A673 (cell line): Measurements from ENCODE around the gene MAT2A. TPM values are rescaled to one million over a fixed set of nuclear protein-coding genes. Genes with fewer than 3 reads are reported as not detected.

Source experiments
- BruUV-seq: library from RNA; stranded (reverse); fragments of 400-500 nt; replicated peaks from 2 replicates; lab custom pipeline; 2021; lab: Mats Ljungman, UMichigan
- CTCF ChIA-PET: fragments of 300-600 bp; sonication (Branson Sonifier 250); formaldehyde crosslinking; loops from one replicate; lab custom pipeline; 2022; ENCODE audit warnings: antibody characterized with exemption; lab: Charles Lee
- POLR2A ChIA-PET: fragments of 300-600 bp; sonication (Branson Sonifier 250); formaldehyde crosslinking; loops from one replicate; lab custom pipeline; 2022; ENCODE audit warnings: antibody characterized with exemption; ENCODE audit not compliant: low non-redundant PET; lab: Charles Lee
- DNase-seq: peaks from one replicate; pipeline ENCODE4 v3.0.0-alpha.2; 2015; ENCODE audit warnings: low spot score
- H3K27ac ChIP-seq: fragments of 200-600 bp; sonication (generic); 2 replicates; pipeline ENCODE4 v1.5.1; 2016; ENCODE audit warnings: mixed run types, low read depth, mild to moderate bottlenecking, mixed read lengths, antibody characterized with exemption, low read length; ENCODE audit not compliant: poor library complexity, severe bottlenecking
- H3K27me3 ChIP-seq: fragments of 200-600 bp; sonication (generic); replicated peaks from 2 replicates; pipeline ENCODE4 v1.6.1; 2017; ENCODE audit warnings: mixed run types, low read depth, mild to moderate bottlenecking, mixed read lengths, antibody characterized with exemption, low read length; ENCODE audit not compliant: insufficient read depth, poor library complexity
- H3K36me3 ChIP-seq: fragments of 200-600 bp; sonication (generic); 2 replicates; pipeline ENCODE4 v1.6.1; 2016; ENCODE audit warnings: mixed run types, mild to moderate bottlenecking, mixed read lengths, antibody characterized with exemption, low read length; ENCODE audit not compliant: insufficient read depth, poor library complexity, severe bottlenecking
- H3K4me1 ChIP-seq: fragments of 200-600 bp; sonication (generic); 2 replicates; pipeline ENCODE4 v1.6.1; 2017; ENCODE audit warnings: mixed run types, mild to moderate bottlenecking, mixed read lengths, antibody characterized with exemption, low read length; ENCODE audit not compliant: insufficient read depth, poor library complexity, severe bottlenecking
- H3K4me3 ChIP-seq: fragments of 200-600 bp; sonication (generic); 2 replicates; pipeline ENCODE4 v1.5.1; 2016; ENCODE audit warnings: low read depth, mixed run types, mild to moderate bottlenecking, mixed read lengths, low read length; ENCODE audit not compliant: poor library complexity, severe bottlenecking
- H3K9me3 ChIP-seq: fragments of 200-600 bp; sonication (generic); 2 replicates; pipeline ENCODE4 v1.6.1; 2016; ENCODE audit warnings: mixed run types, low read depth, mild to moderate bottlenecking, mixed read lengths, antibody characterized with exemption, low read length; ENCODE audit not compliant: poor library complexity, severe bottlenecking
- EZH2 ChIP-seq: fragments of 200-600 bp; sonication (generic); IDR thresholded peaks from 2 replicates; pipeline ENCODE4 v1.6.1; 2017; ENCODE audit warnings: borderline replicate concordance, low read depth, mild to moderate bottlenecking, mixed read lengths, antibody characterized with exemption, low read length; ENCODE audit not compliant: poor library complexity, severe bottlenecking
- intact Hi-C: fragments of 100-400 bp; cut with micrococcal nuclease; formaldehyde crosslinking; loops from one replicate; pipeline ENCODE4 v1.10.0; 2022; ENCODE audit not compliant: unreplicated experiment
- total RNA-seq: library from RNA; stranded (reverse); gene quantifications from 2 replicates; pipeline ENCODE4 v1.2.3, GENCODE V29; 2021
- TF ChIP-seq, protein P1 (sequence below): fragments of 300-800, 200-600 bp; sonication (generic); conservative IDR thresholded peaks from 2 replicates; pipeline ENCODE4 v1.5.1; 2017; ENCODE audit warnings: low read depth, mild to moderate bottlenecking, antibody characterized with exemption, low read length, moderate library complexity, mixed read lengths

Gene MAT2A
- total RNA-seq, 1 experiment from 2014 or later: 408 TPM

DNA sequence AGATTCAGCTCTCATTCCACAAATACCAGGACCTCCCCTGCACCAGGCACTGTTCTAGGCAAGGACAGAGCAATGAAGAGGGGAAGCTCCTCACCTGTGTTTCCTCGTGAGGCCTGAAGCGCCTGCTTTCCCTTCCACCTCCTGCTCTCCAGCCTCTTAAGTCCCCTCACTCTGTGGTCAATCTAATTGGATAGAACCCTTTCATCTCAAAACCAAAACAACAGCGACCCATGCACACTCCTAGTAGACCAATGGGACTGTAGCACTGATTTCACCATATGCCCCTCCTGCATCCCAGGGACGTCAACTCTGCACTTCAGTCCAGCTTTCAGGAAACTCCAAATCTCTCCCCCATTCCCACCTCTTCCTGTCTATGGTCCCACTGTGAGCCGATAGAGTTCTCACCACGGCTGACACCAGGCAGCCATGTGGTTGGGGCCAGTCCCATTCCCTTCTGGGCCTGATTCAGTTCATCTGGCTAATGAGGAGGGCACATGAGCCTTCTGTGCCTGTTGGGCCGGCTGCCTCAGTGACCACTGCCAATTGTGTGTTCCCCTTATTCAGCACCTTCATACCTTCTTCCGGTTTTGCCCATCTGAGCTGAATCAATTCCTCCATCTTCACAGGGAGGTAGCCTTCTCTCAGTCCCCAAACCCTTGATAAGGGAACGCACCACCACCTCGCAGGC lies 33.3 kb upstream of the MAT2A start:
- TF ChIP-seq, protein P1, sequence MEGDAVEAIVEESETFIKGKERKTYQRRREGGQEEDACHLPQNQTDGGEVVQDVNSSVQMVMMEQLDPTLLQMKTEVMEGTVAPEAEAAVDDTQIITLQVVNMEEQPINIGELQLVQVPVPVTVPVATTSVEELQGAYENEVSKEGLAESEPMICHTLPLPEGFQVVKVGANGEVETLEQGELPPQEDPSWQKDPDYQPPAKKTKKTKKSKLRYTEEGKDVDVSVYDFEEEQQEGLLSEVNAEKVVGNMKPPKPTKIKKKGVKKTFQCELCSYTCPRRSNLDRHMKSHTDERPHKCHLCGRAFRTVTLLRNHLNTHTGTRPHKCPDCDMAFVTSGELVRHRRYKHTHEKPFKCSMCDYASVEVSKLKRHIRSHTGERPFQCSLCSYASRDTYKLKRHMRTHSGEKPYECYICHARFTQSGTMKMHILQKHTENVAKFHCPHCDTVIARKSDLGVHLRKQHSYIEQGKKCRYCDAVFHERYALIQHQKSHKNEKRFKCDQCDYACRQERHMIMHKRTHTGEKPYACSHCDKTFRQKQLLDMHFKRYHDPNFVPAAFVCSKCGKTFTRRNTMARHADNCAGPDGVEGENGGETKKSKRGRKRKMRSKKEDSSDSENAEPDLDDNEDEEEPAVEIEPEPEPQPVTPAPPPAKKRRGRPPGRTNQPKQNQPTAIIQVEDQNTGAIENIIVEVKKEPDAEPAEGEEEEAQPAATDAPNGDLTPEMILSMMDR: no peak
- TF ChIP-seq EZH2: no peak
- ChIA-PET CTCF (no interaction called here), POLR2A (no interaction called here)
- peaks cover 6% of the 10 kb centered on the region for H3K4me1 ChIP-seq
- BruUV-seq: no TSS peak
- H3K36me3 ChIP-seq: no peaks in the 10 kb centered on the region
- no peaks in the 10 kb centered on the region for H3K27me3 ChIP-seq
- no peak for DNase-seq
- H3K4me3 ChIP-seq: no peak overlapping the region
- no peaks in the 10 kb centered on the region for H3K9me3 ChIP-seq
- H3K27ac ChIP-seq: no peak overlapping the region
- intact Hi-C loops: no loop called here

DNA sequence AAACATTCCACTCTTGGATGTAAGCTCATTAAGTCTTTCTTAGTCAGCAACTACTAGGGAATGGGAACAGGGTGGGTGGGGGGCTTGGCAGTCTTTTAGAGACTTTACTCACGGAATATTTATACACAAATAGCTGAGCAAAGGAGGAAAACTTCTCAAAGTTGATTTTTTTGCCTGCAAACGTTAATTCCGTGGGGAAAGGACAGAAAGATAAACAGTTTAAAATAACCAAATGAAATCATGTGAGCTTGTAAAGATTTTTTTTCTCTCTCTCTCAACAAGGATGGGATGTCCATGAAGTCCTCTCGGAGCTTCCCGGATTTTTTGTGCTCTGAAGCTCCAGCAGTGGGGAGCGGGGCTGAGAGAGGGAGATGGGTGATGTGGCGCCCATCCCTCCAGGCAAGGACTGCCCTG lies 32.2 kb upstream of the MAT2A start:
- CTCF ChIA-PET: no interaction called here
- H3K4me3 ChIP-seq: no peak overlapping the region
- H3K4me1 ChIP-seq: peaks cover 6% of the 10 kb centered on the region
- BruUV-seq: no TSS peak
- intact Hi-C loops: no loop called here
- no peaks in the 10 kb centered on the region for H3K36me3 ChIP-seq
- no peak overlapping the region for H3K27ac ChIP-seq
- TF ChIP-seq EZH2: no peak
- TF ChIP-seq, protein P1: no peak
- no peaks in the 10 kb centered on the region for H3K9me3 ChIP-seq
- DNase-seq: no peak
- POLR2A ChIA-PET: no interaction called here
- H3K27me3 ChIP-seq: no peaks in the 10 kb centered on the region

- intact Hi-C loops: no loop called here
- no peaks in the 10 kb centered on the region for H3K27me3 ChIP-seq
- TF ChIP-seq EZH2: no peak
- TF ChIP-seq, protein P1: no peak
- H3K36me3 ChIP-seq: no peaks in the 10 kb centered on the region
- H3K27ac ChIP-seq: no peak overlapping the region
- POLR2A ChIA-PET: interaction anchor here (0.5 to 0.8 kb wide), 2 partner anchors 13 to 31 kb away, joined by 3 read pairs; no protein-coding TSS in a partner anchor
- no TSS peak for BruUV-seq
- H3K4me1 ChIP-seq: no peaks in the 10 kb centered on the region
- CTCF ChIA-PET: no interaction called here
- H3K4me3 ChIP-seq: no peak overlapping the region
- no peaks in the 10 kb centered on the region for H3K9me3 ChIP-seq
- DNase-seq: no peak
Observed at GRCh38 chr2:85511008-85511811, 27.8 kb upstream of the MAT2A start.
